KOPT-K1 (cell line): ENCODE measurements around the gene VSIR.

Experiments
- H3K27ac ChIP-seq: fragments of 200-600 bp; sonication (generic); 2 replicates; pipeline ENCODE4 v1.5.1; 2016; ENCODE audit warnings: antibody characterized with exemption, mild to moderate bottlenecking, low read depth, low read length; ENCODE audit not compliant: poor library complexity, severe bottlenecking
- H3K36me3 ChIP-seq: fragments of 200-600 bp; sonication (generic); 2 replicates; pipeline ENCODE4 v1.5.1; 2017; ENCODE audit warnings: antibody characterized with exemption, mild to moderate bottlenecking, low read length, moderate library complexity; ENCODE audit not compliant: insufficient read depth
- H3K9me3 ChIP-seq: fragments of 200-600 bp; sonication (generic); 2 replicates; pipeline ENCODE4 v1.5.1; 2017; ENCODE audit warnings: antibody characterized with exemption, low read length, mild to moderate bottlenecking; ENCODE audit not compliant: insufficient read depth, poor library complexity, severe bottlenecking

Gene VSIR

DNA sequence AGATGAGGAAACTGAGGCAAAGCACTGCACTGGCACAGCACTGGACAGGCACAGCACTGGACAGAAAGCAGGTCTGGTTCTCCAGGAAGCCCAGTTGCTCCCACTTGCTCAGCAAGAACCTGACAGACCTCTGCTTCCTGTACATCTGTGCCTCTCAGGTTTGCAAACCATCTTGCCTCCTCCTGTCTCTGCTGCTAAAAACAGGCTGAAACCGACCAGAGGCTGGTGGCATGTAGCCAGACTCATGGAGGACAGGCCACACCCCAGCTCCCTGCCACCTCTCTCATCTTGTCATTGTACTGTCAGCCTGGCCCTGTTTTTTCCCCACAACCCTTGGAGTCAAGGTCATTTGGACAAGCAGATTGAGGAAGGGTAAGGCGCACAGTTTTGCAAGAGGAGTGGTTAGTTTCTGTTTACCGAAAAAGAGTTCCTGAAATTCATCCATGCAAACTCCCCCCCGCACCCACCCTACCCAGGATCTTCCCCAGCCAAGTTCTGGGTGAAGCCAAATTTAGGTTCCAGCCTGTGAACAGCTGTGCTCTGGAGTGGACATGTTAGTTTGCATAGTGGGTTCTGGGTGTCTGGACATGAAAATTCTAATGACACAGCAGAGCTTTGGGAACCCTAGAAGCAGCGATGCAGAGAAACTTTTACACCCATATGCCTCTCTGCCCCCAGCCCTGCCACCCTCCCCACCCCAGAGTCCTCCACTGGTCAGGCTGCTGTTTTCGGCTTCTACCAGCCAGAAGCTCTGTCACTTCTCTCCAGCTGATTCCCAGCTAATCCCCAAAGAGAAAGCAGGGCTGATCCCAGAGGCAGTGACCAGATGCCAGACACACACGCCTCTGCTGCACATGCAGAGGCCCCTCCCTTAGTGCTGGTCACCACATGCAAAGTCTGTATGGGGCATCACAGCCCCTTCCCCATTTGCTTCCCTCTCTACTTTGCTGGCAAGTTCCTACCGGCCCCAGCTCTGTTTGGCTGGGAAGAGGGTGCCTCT, 45.3 kb downstream of the VSIR start:
- H3K36me3 ChIP-seq: no peaks in the 10 kb centered on the region
- no peaks in the 10 kb centered on the region for H3K9me3 ChIP-seq
- peak overlapping the region; percentile 94 for H3K27ac ChIP-seq

DNA sequence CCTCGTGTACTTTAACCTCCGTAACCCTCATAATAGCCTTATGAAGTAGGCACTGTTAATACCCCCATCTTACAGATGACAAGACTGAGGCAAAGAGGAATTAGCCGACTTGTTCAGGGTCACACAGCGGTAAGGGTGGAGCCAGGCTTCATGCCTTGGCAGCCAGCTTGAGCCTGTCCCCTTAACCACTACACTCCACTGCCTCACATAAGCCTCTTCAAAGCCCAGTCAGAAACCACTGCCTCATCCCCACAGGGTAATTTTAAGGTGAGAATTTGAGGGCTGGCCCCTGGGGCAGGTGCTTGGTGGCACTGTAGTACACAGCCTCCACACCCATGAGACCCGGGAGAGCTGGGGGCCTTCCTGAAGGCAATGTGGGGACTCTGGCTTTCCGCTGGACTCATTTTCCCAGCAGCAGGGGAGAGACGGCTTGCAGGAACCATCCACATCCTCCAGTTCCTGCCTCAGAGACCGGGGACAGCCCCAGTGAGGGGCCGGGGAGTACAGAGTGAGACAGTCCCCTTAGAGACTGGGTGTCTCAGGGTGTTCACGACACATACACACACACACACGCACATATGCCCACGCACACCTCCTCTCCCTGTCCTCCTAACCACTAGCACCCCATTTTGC, 46.1 kb downstream of the VSIR start:
- Histone ChIP-seq H3K36me3 (no peaks in the 10 kb centered on the region), H3K9me3 (no peaks in the 10 kb centered on the region), H3K27ac (peak overlapping the region; percentile 94)

DNA sequence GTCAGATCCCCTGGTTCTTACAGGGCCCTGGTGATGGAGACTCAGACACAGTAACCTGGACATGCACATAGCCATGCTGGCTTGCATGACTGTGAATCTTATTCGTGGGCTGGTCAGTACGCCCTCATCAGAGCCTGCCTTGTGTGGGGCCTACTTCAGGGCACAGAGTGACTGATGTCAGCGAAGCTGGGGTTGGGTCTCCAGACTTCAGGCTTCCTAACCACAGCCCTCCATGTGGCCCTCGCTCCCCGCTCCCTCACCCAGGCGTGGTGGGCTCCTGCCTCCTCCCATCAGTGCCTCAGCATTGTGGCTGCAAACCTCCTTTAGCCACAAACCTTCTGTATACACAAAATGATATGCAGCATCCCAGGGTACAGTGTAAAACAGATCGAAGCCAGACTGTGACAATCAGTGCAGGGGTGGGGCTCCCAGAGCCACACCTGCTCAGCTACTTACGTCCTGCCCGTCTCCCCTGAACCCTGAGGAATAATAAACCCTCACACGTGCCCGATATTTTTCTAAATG, 46.7 kb downstream of the VSIR start:
- H3K9me3 ChIP-seq: no peaks in the 10 kb centered on the region
- H3K27ac ChIP-seq: peak overlapping the region; percentile 94
- no peaks in the 10 kb centered on the region for H3K36me3 ChIP-seq

DNA sequence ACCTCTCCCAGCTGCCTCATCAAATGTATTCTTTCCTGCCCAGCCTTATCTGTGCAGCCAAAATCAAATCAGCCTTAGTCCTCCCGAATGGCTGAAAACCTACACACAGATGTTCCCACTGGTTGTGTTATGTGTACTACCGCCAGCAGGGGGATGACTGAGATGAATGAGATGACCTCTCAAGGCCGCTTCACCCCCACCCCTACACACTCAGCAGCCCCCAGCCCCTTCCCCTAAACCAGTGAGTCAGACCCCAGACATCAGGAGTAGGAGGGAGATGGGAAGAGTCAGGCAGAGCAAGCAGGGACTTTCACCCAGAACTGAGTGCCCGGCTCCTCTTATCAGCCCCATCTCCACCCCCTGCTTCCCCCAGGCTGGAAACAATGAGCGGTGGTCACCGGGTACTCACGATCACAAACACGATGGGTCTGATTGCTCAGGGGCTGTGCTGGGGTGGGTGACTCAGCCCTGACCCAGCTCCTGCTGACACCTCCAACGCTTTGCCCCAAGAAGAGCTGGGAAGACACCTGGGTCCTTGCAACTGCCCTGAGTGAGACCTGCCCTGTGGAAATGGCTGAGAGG, 47.2 kb downstream of the VSIR start:
- Histone ChIP-seq H3K9me3 (no peaks in the 10 kb centered on the region), H3K36me3 (no peaks in the 10 kb centered on the region), H3K27ac (peak overlapping the region; percentile 94)

DNA sequence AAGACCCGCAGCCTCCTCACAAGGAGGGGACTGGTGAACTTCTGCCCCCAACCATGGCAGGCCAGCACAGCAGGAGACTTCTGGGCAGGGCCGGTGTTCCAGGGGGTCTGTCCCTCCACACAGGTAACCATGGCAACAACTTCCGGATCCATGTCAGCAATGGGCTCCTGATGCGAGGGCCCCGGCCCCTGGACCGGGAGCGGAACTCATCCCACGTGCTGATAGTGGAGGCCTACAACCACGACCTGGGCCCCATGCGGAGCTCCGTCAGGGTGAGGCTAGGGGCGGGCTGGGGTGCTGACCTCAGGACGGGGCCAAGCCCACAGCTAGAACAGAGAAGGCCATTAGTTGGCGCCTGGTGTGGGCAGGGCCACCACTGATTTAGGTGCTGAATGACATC, 48.1 kb downstream of the VSIR start:
- H3K9me3 ChIP-seq: no peaks in the 10 kb centered on the region
- H3K27ac ChIP-seq: peak overlapping the region; percentile 94
- H3K36me3 ChIP-seq: no peaks in the 10 kb centered on the region

DNA sequence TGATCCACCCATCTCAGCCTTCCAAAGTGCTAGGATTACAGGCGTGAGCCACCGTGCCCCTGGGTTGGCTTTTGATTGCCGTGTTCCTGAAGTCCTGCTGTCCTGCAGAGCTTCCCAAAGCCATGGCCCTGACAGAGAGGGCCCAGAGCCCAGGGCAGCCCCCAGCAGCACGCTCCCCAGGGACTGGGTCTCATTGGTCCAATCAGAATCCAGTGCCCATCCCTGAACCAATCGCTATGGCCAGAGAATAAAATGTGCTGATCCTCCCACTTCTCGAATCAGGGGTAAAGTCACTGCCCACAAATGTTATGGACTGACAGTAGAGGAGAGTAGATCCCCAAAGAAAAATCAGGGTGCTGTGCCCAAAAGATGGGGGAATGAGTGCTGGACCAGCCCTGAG, 48.8 kb downstream of the VSIR start:
- Histone ChIP-seq H3K9me3 (no peaks in the 10 kb centered on the region), H3K27ac (no peak overlapping the region), H3K36me3 (no peaks in the 10 kb centered on the region)

DNA sequence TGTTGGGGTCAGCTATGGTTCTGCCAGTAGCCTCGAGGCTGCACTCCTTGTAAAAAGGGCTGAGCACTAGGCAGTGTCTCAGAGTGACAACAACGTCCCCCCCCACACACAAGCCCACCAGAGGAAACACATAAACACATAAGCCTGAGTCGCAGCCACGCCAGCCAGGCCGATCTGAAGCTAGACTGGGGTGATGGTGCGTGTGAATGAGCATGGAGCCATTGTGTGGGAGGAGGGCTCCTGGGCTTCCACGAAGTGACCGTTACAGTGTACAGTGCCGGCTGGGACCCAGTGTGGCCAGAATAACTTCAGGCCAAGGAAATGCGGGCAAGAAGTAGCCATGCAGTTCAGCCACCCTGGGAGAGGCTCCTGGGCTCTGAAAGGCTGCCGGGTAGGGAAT, 50.0 kb downstream of the VSIR start:
- H3K36me3 ChIP-seq: no peaks in the 10 kb centered on the region
- H3K9me3 ChIP-seq: no peaks in the 10 kb centered on the region
- H3K27ac ChIP-seq: no peak overlapping the region

DNA sequence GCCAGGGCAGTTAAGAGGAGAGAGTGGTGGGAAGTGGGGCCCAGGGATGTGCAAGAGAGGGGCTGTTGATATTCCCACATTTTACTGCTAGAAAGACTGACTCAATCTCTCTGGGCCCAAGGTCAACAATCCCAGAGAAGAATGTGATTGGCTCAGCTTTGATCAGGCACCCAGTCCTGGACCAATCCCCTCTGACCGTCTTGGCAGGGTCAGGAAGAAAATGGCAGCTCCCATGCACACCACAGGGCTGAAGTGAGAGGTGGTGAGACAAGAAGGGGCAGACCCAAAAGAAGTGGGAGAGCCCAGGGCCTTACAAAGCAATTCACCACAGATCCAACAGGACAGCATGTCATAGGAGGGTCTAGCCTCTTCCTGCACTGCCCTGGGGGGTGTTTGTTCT, 50.5 kb downstream of the VSIR start:
- Histone ChIP-seq H3K36me3 (0 out of 2 replicates have a peak, but pooled peaks cover under 1% of the 10 kb centered on the region), H3K9me3 (no peaks in the 10 kb centered on the region), H3K27ac (no peak overlapping the region)

DNA sequence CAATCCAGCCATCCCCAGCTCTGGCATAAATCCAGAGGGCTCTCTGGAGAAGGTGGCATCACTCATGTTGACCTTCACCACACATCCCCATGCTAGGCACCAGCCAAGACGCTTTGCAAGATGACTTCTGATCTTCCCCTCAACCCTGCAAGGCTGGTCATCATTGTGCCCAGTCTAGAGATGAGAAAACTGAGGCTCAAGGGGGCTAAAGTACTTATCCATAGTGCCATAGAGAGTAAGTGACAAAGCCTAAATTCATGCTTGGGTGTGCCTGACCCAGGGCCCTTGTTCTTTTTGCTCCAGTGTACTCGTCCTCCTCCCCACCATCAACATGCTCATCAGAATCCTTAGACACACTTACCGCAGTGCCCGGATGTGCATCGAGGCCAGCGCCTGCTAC, 52.0 kb downstream of the VSIR start:
- Histone ChIP-seq H3K27ac (no peak overlapping the region), H3K36me3 (peaks cover 12% of the 10 kb centered on the region; the same call in 1 of the 2 replicates)

DNA sequence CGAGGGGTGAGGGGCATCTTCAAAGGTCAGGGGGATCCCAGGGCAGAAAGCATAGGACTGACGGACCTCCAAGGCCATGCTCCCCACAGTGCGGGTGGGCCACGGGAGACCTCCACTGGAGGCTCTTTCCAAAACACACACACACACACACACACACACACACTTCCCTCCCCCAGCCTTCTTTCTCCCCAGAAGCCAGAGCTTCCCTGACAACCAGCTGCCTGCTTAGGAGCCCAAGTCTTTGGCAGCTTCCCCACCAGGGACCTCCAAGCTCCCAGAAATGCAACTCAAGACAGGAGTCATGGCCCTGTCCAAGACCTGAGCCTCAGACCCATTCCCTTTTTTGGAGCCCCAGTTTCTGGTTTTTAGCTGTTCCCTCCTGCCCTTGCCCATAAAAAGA, 53.0 kb downstream of the VSIR start:
- H3K27ac ChIP-seq: no peak overlapping the region
- no peaks in the 10 kb centered on the region for H3K9me3 ChIP-seq
- H3K36me3 ChIP-seq: peaks cover 22% of the 10 kb centered on the region; the same call in 1 of the 2 replicates

More for the DNA sequence above, 52.0 kb downstream of the VSIR start:
- no peaks in the 10 kb centered on the region for H3K9me3 ChIP-seq

DNA sequence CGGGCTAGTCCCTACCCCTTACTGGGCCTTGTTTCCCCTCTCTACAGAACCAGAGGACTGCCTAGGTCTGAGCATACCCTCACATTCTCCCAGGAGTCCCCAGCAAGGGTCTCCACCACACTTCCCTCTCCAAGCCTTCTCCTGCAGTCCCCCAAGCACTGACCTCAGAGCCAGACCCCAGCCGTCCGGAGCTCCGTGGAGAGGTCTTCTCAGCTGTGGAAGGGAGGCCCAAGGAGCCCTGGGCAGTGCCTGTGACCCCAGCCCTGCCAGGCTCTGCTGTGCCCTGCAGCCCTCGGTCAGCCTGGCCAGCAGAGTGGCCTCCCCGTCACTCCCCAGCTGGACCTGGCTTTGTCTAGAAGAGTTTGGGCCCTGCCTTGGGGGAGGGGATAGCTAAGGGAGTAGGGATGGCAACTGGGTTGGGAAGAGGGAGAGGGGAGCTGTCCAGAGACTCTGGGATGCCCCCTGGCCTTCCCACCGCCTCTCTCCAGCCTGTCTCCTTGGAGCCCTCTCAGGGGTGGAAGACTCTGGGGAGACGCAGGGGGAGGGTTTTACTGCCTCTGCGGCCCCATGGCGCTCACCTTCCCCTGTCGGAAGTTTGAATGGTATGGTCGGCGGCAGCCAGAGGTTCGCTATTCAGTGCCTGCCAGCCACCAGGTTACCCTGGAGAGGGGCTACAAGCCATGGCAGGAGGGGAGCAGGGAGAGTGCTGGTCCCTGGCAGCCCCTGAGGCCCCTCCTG, 53.7 kb downstream of the VSIR start, which contains the start of gene C10orf105:
Gene C10orf105, minus strand, starts transcription at position 315 of the 738 bp plus-strand sequence. CDS start 3,441 bp downstream, outside the sequence.
- Histone ChIP-seq H3K36me3 (peaks cover 26% of the 10 kb centered on the region; the same call in 1 of the 2 replicates), H3K9me3 (no peaks in the 10 kb centered on the region), H3K27ac (no peak within 1 kb of the TSS)

DNA sequence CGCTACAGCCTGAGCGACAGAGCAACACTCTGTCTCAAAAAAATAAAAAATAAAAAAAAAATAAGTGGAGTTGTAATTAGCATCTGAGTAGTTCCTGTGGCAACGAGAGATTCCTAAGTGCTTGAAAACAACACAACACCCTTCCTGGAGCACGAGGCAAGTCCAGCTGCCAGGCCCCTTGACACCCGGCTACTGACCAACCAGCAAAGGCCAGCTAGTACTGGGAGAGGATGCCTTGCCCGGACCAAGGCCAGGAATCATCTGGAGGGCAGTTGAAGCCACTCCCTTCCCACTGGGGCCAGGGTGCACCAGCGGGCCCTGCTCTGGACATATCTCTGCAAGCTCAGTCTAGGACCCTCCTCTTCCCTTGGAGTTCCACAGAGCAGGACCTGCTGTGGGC, 54.3 kb downstream of the VSIR start:
- H3K27ac ChIP-seq: no peak overlapping the region
- no peaks in the 10 kb centered on the region for H3K9me3 ChIP-seq
- H3K36me3 ChIP-seq: peaks cover 26% of the 10 kb centered on the region; the same call in 1 of the 2 replicates

DNA sequence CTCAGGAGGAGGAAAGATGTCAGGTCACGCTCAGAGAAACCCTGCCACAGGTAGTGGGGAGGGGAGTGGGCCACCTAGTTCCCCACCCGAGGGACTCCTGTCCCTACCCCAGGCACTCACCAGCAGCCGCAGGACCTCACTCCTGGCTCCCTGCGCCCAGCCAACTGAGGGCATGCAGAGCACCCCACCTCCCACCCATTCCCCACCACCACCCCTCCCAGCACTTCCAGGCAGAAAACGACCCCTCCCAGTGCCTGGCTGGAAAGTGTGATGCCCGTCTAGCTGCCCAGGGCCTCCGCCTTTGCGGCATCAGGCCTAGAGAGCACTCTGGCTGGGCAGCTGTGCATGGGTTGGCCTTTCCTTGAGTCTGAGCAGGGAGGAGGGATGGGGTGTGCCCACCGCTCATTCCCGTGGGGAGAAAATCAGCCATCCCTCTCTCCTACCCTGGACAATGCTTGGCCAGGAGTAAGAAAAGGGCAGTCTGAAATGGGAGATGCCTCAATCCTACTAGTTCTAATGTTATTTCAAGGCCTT, 55.1 kb downstream of the VSIR start:
- Histone ChIP-seq H3K9me3 (no peaks in the 10 kb centered on the region), H3K36me3 (peaks cover 26% of the 10 kb centered on the region; the same call in 1 of the 2 replicates), H3K27ac (no peak overlapping the region)

DNA sequence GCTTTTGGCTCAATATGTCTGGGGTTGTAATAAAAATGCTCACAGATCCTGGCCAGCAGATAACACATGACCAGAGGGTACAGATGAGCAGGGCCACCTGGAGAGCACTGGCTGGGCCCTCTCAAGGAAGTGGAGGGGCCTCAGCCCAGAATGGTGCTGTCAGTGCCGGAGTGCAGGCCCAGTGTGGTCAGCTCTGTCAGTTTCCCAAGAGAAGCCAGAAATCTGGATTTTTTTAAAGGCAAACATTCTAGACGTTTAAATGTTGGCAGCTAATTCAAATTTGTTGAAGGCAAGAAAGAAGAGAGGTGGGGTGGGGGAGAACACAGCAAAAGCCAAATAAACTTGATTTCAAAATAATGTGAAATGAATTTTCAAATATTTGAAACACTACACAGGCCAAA, 55.8 kb downstream of the VSIR start:
- Histone ChIP-seq H3K9me3 (no peaks in the 10 kb centered on the region), H3K36me3 (peaks cover 26% of the 10 kb centered on the region; the same call in 1 of the 2 replicates), H3K27ac (peak overlapping the region; percentile 13)
